A673 (cell line): ENCODE measurements around the gene TAB3. TPM values are rescaled to one million over a fixed set of nuclear protein-coding genes. Genes with fewer than 3 reads are reported as not detected.

ENCODE experiments used
- BruUV-seq: library from RNA; stranded (reverse); fragments of 400-500 nt; replicated peaks from 2 replicates; lab custom pipeline; 2021; lab: Mats Ljungman, UMichigan
- CTCF ChIA-PET: fragments of 300-600 bp; sonication (Branson Sonifier 250); formaldehyde crosslinking; loops from one replicate; lab custom pipeline; 2022; ENCODE audit warnings: antibody characterized with exemption; lab: Charles Lee
- POLR2A ChIA-PET: fragments of 300-600 bp; sonication (Branson Sonifier 250); formaldehyde crosslinking; loops from one replicate; lab custom pipeline; 2022; ENCODE audit warnings: antibody characterized with exemption; ENCODE audit not compliant: low non-redundant PET; lab: Charles Lee
- DNase-seq: peaks from one replicate; pipeline ENCODE4 v3.0.0-alpha.2; 2015; ENCODE audit warnings: low spot score
- H3K27ac ChIP-seq: fragments of 200-600 bp; sonication (generic); 2 replicates; pipeline ENCODE4 v1.5.1; 2016; ENCODE audit warnings: mixed run types, low read depth, mild to moderate bottlenecking, mixed read lengths, antibody characterized with exemption, low read length; ENCODE audit not compliant: poor library complexity, severe bottlenecking
- H3K27me3 ChIP-seq: fragments of 200-600 bp; sonication (generic); replicated peaks from 2 replicates; pipeline ENCODE4 v1.6.1; 2017; ENCODE audit warnings: mixed run types, low read depth, mild to moderate bottlenecking, mixed read lengths, antibody characterized with exemption, low read length; ENCODE audit not compliant: insufficient read depth, poor library complexity
- H3K36me3 ChIP-seq: fragments of 200-600 bp; sonication (generic); 2 replicates; pipeline ENCODE4 v1.6.1; 2016; ENCODE audit warnings: mixed run types, mild to moderate bottlenecking, mixed read lengths, antibody characterized with exemption, low read length; ENCODE audit not compliant: insufficient read depth, poor library complexity, severe bottlenecking
- H3K4me1 ChIP-seq: fragments of 200-600 bp; sonication (generic); 2 replicates; pipeline ENCODE4 v1.6.1; 2017; ENCODE audit warnings: mixed run types, mild to moderate bottlenecking, mixed read lengths, antibody characterized with exemption, low read length; ENCODE audit not compliant: insufficient read depth, poor library complexity, severe bottlenecking
- H3K4me3 ChIP-seq: fragments of 200-600 bp; sonication (generic); 2 replicates; pipeline ENCODE4 v1.5.1; 2016; ENCODE audit warnings: low read depth, mixed run types, mild to moderate bottlenecking, mixed read lengths, low read length; ENCODE audit not compliant: poor library complexity, severe bottlenecking
- H3K9me3 ChIP-seq: fragments of 200-600 bp; sonication (generic); 2 replicates; pipeline ENCODE4 v1.6.1; 2016; ENCODE audit warnings: mixed run types, low read depth, mild to moderate bottlenecking, mixed read lengths, antibody characterized with exemption, low read length; ENCODE audit not compliant: poor library complexity, severe bottlenecking
- CTCF ChIP-seq: fragments of 300-800, 200-600 bp; sonication (generic); conservative IDR thresholded peaks from 2 replicates; pipeline ENCODE4 v1.5.1; 2017; ENCODE audit warnings: low read depth, mild to moderate bottlenecking, antibody characterized with exemption, low read length, moderate library complexity, mixed read lengths
- EZH2 ChIP-seq: fragments of 200-600 bp; sonication (generic); IDR thresholded peaks from 2 replicates; pipeline ENCODE4 v1.6.1; 2017; ENCODE audit warnings: borderline replicate concordance, low read depth, mild to moderate bottlenecking, mixed read lengths, antibody characterized with exemption, low read length; ENCODE audit not compliant: poor library complexity, severe bottlenecking
- intact Hi-C: fragments of 100-400 bp; cut with micrococcal nuclease; formaldehyde crosslinking; loops from one replicate; pipeline ENCODE4 v1.10.0; 2022; ENCODE audit not compliant: unreplicated experiment
- total RNA-seq: library from RNA; stranded (reverse); gene quantifications from 2 replicates; pipeline ENCODE4 v1.2.3, GENCODE V29; 2021

The TAB3 gene
- total RNA-seq, 1 experiment from 2014 or later, result 12.0 TPM

GRCh38 chrX:30816079-30816478 is 73.0 kb downstream of the TAB3 start:
- Histone ChIP-seq H3K27me3 (no peaks in the 10 kb centered on the region), H3K27ac (no peak overlapping the region), H3K36me3 (no peaks in the 10 kb centered on the region), H3K4me1 (no peaks in the 10 kb centered on the region), H3K9me3 (no peaks in the 10 kb centered on the region), H3K4me3 (no peak overlapping the region)
- no peak for DNase-seq
- TF ChIP-seq CTCF (no peak), EZH2 (no peak)
- BruUV-seq, result no TSS peak
- ChIA-PET CTCF (no interaction called here), POLR2A (no interaction called here)
- intact Hi-C loops, result no loop called here

- ChIA-PET POLR2A (interaction anchor here (0.5 kb wide), 1 partner anchor 73 kb away, joined by 3 read pairs; no protein-coding TSS in a partner anchor), CTCF (no interaction called here)
- no peaks in the 10 kb centered on the region for H3K36me3 ChIP-seq
- TF ChIP-seq CTCF (no peak), EZH2 (no peak)
- no peaks in the 10 kb centered on the region for H3K9me3 ChIP-seq
- H3K4me3 ChIP-seq, result no peak overlapping the region
- BruUV-seq, result no TSS peak
- DNase-seq, result no peak
- no peaks in the 10 kb centered on the region for H3K4me1 ChIP-seq
- intact Hi-C loops, result no loop called here
- H3K27ac ChIP-seq, result no peak overlapping the region
- no peaks in the 10 kb centered on the region for H3K27me3 ChIP-seq
These were observed 74.1 kb downstream of the TAB3 start for GRCh38 chrX:30814978-30815377.

- Histone ChIP-seq H3K36me3 (no peaks in the 10 kb centered on the region), H3K4me1 (no peaks in the 10 kb centered on the region), H3K27me3 (no peaks in the 10 kb centered on the region), H3K27ac (no peak overlapping the region), H3K4me3 (no peak overlapping the region), H3K9me3 (no peaks in the 10 kb centered on the region)
- TF ChIP-seq CTCF (no peak), EZH2 (no peak)
- no TSS peak for BruUV-seq
- DNase-seq, result no peak
- ChIA-PET POLR2A (no interaction called here), CTCF (no interaction called here)
- intact Hi-C loops, result no loop called here
These were observed 76.7 kb downstream of the TAB3 start for GRCh38 chrX:30812326-30812725.
